CD4-positive, alpha-beta memory T cell (primary cell): ENCODE measurements around the gene DBP. TPM values are rescaled to one million over a fixed set of nuclear protein-coding genes. Genes with fewer than 3 reads are reported as not detected.
A peak's percentile ranks its signal among the peaks of the same experiment; 100 is the strongest.

Source experiments
- CTCF ChIA-PET: fragments of 350-600 bp; sonication (Branson Sonifier 250); formaldehyde crosslinking; loops from one replicate; lab custom pipeline; 2021; ENCODE audit warnings: inconsistent platforms; ENCODE audit not compliant: partially characterized antibody; lab: Charles Lee
- POLR2A ChIA-PET: fragments of 350-600 bp; sonication (Branson Sonifier 250); formaldehyde crosslinking; loops from one replicate; lab custom pipeline; 2021; ENCODE audit not compliant: partially characterized antibody; lab: Charles Lee
- DNase-seq, 5 donors: peaks; one replicate each; pipeline versions ENCODE4 v3.0.0 to v3.0.0-alpha.2; 2020 to 2022; ENCODE audit warnings: mixed read lengths in 1 of 5
- H3K27ac ChIP-seq: one replicate; pipeline ENCODE4 v1.7.0; 2013; ENCODE audit warnings: low read depth, low read length
- H3K27me3 ChIP-seq: 2 replicates; pipeline ENCODE4 v1.7.0; 2013; ENCODE audit warnings: mild to moderate bottlenecking, low read length, moderate library complexity; ENCODE audit not compliant: insufficient read depth
- H3K36me3 ChIP-seq: 2 replicates; pipeline ENCODE4 v1.7.0; 2013; ENCODE audit warnings: mild to moderate bottlenecking, low read length, moderate library complexity; ENCODE audit not compliant: insufficient read depth
- H3K4me1 ChIP-seq: 2 replicates; pipeline ENCODE4 v1.7.0; 2013; ENCODE audit warnings: mild to moderate bottlenecking, low read length, moderate library complexity; ENCODE audit not compliant: insufficient read depth
- H3K4me3 ChIP-seq, 2 donors: one replicate each; pipeline ENCODE4 v1.7.0; 2013; ENCODE audit warnings: low read length in 2 of 2, mild to moderate bottlenecking in 1 of 2
- H3K9me3 ChIP-seq, 2 donors: one replicate each; pipeline ENCODE4 v1.7.0; 2013; ENCODE audit warnings: low read length in 2 of 2, control low read depth in 1 of 2; ENCODE audit not compliant: control insufficient read depth in 1 of 2
- H3K27ac Mint-ChIP-seq, 7 donors: one replicate each; pipeline ENCODE4 v1.8.0; 2020 to 2021; ENCODE audit warnings: mixed read lengths in 7 of 7, mild to moderate bottlenecking in 6 of 7, inconsistent platforms in 3 of 7, moderate library complexity in 3 of 7
- H3K27me3 Mint-ChIP-seq, 2 donors: one replicate each; pipeline ENCODE4 v1.8.0; 2020 to 2021; ENCODE audit warnings: mixed read lengths in 2 of 2
- H3K36me3 Mint-ChIP-seq, 2 donors: one replicate each; pipeline ENCODE4 v1.8.0; 2020 to 2021; ENCODE audit warnings: mixed read lengths in 2 of 2, inconsistent platforms in 1 of 2, mild to moderate bottlenecking in 1 of 2
- H3K4me1 Mint-ChIP-seq, 4 donors: one replicate each; pipeline ENCODE4 v1.8.0; 2020 to 2021; ENCODE audit warnings: mixed read lengths in 4 of 4, mild to moderate bottlenecking in 1 of 4
- H3K4me3 Mint-ChIP-seq, 8 donors: one replicate each; pipeline ENCODE4 v1.8.0; 2020 to 2021; ENCODE audit warnings: mixed read lengths in 8 of 8, mild to moderate bottlenecking in 7 of 8, moderate library complexity in 6 of 8, inconsistent platforms in 3 of 8
- H3K9me3 Mint-ChIP-seq, 8 donors: one replicate each; pipeline ENCODE4 v1.8.0; 2020 to 2021; ENCODE audit warnings: mixed read lengths in 8 of 8, mild to moderate bottlenecking in 5 of 8, inconsistent platforms in 3 of 8, moderate library complexity in 1 of 8
- intact Hi-C: fragments of 100-400 bp; cut with micrococcal nuclease; formaldehyde crosslinking; loops from one replicate; pipeline ENCODE4 v1.15.1; 2023
- polyA plus RNA-seq, 2 donors: library from polyadenylated mRNA; unstranded; fragments of 300-500 nt; fragmentation: Illumina TruSeq; gene quantifications; one replicate each; pipeline ENCODE4 v1.2.3, GENCODE V29; 2021
- total RNA-seq, 2 experiments: library from RNA; stranded (reverse); gene quantifications; one replicate each; pipeline ENCODE4 v1.2.3, GENCODE V29; 2021

Gene DBP
- total and polyA plus RNA-seq, 4 experiments from 2014 or later: 37.4 to 113 (median 66.0) TPM

DNA sequence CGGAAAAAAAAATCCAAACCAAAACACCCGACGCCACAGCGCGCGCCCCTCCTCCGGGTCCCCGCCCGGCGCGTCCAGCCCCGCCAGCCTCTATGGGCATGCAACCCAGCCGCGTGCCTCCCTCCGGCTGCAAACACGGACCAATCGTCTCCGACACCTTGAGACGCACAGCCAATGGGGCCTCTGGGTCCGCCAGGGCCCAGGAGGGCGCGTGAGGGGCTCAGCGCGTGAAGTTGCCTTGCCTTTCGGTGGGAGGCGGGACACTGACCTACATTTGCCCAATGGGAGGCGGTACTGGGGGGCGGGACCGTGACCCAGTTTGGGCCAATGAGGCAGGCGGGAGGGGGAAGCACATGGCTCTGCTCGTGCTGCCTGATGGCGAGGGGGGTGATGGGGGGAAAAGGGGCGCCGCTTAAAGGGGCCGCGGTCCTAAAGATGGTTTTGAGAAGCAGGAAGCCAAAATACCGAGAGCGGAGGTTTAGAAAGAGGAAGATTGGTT, 319 bp upstream of the DBP start:
- peaks cover 44% of the 10 kb centered on the region for H3K4me1 ChIP-seq
- Mint-ChIP-seq H3K27me3 (no peaks in the 10 kb centered on the region), H3K4me3 (peak overlapping the region; percentile 89 to 100 (median 99)), H3K36me3 (peaks cover 3 to 26% of the 10 kb centered on the region in 2 donors), H3K9me3 (peaks cover 0 to 4% (median 0%) of the 10 kb centered on the region in 8 donors), H3K27ac (peak overlapping the region; percentile 93 to 100 (median 99)), H3K4me1 (peaks cover 20 to 55% (median 39%) of the 10 kb centered on the region in 4 donors)
- H3K27ac ChIP-seq: peak overlapping the region; percentile 88
- ChIA-PET CTCF (interaction anchor here (1.3 to 2.7 kb wide), 3 partner anchors 8 to 38 kb away, joined by 4 to 16 read pairs (median 5); partner anchors contain the start of gene CA11), POLR2A (interaction anchor here (0.6 to 3.4 kb wide), 16 partner anchors 8 to 304 kb away, joined by 3 to 70 read pairs (median 6); partner anchors contain the start of genes CA11, FAM83E, RPL18 and SPHK2)
- H3K27me3 ChIP-seq: no peaks in the 10 kb centered on the region
- DNase-seq: peak in 4 of 5 donors; percentile 99 to 100 (median 100)
- intact Hi-C loops: loop anchor here (1.0 to 5.0 kb wide), 6 partner anchors 13 to 355 kb away; partner anchors contain the start of genes GYS1, RPL18, RUVBL2 and SPHK2
- H3K9me3 ChIP-seq: no peaks in the 10 kb centered on the region
- H3K4me3 ChIP-seq: peak overlapping the region; percentile 52 to 58
- peaks cover 10% of the 10 kb centered on the region for H3K36me3 ChIP-seq

DNA sequence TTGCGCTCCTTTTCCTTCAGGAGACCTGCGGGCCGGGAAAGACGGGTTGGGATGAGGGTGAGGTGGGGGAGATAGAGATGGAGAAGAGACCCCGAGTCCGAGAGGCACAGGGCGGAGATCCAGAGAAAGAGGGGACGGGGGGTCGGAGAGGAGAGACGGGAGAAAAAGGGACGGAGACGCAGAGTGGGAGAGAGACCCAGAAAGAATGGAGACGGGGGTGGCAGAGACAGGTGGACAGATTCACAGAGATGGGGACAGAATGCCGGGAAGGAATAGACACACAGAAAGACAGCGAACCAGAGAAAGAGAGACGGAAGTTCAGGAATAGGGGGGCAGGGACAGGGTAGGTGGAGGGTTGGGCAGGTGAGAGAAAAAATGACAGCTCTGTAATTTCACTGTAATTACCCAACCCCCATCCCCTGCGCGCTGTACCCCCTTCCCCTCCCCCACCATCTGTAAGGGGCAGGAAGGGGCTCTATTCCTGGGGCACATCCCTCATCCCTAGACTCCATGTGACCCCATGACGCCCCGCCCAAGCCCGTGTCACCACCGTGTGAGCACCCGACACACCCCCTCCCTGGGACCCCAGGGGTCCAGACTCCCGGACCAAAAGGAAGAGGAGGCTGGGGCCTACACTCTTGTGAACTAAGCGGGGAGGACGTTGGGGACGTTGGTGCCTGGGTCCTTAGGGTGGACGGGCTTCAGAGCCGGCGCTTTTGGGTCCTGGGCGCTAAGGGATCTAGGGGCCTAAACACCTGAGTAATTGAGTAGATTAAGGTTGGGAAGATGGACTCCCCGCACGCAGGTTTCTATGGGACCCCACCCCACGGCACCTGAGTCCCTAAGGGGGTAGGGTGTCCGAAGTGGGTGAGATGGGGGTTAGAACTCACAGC, 967 bp downstream of the DBP start:
- peak overlapping the region; percentile 52 to 88 for H3K4me3 ChIP-seq
- ChIA-PET POLR2A (interaction anchor here (1.2 to 3.4 kb wide), 8 partner anchors 8 to 329 kb away, joined by 3 to 70 read pairs (median 21); partner anchors contain the start of genes CA11, FAM83E, FTL and RPL18), CTCF (interaction anchor here (1.3 to 2.7 kb wide), 3 partner anchors 9 to 39 kb away, joined by 4 to 16 read pairs (median 5); partner anchors contain the start of gene CA11)
- peak in 2 of 5 donors; percentile 18 to 60 for DNase-seq
- H3K27me3 ChIP-seq: no peaks in the 10 kb centered on the region
- Mint-ChIP-seq H3K27ac (peak overlapping the region; percentile 93 to 99 (median 97)), H3K4me3 (peak overlapping the region; percentile 89 to 100 (median 99)), H3K4me1 (peaks cover 20 to 59% (median 41%) of the 10 kb centered on the region in 4 donors), H3K9me3 (peaks cover 0 to 4% (median 0%) of the 10 kb centered on the region in 8 donors), H3K27me3 (no peaks in the 10 kb centered on the region), H3K36me3 (peaks cover 11 to 37% of the 10 kb centered on the region in 2 donors)
- intact Hi-C loops: loop anchor here (1.0 to 5.0 kb wide), 4 partner anchors 48 to 356 kb away; partner anchors contain the start of genes GYS1 and RUVBL2
- H3K36me3 ChIP-seq: peaks cover 20% of the 10 kb centered on the region
- H3K9me3 ChIP-seq: no peaks in the 10 kb centered on the region
- H3K4me1 ChIP-seq: peaks cover 46% of the 10 kb centered on the region
- H3K27ac ChIP-seq: peak overlapping the region; percentile 88

DNA sequence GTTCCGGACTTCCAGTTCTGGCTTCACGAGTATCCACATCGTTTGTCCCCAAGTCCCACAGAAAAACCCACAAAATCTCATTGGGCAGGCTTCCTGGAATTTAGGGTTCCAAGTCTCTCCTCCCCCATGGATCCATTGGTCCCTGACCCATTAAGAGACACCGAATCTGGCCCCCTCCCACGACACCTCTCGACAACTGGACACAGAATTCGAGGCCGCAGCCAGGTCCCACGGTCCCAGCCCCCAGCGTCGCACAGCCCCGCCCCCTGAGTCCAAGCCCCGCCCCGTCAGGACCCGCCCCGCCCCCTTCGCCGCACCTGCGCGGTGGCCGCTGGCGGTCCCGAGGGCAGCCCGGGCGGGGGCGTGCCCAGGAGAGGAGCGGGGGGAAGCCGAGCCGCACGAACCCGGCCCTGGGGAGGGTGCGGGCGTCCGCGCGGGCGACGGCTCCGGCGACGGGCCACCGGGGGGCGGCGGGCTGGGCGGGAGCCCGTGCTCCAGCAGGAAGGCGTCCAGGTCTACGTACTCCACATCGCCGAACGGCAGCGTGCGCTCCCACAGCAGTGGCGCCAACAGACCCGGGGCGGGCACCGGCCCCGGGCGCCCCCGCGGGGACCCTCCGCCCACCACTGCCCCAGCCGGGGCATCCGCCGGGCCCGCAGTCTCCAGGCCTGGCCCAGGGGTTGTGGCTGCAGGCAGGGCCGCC, 1.8 kb downstream of the DBP start:
- peak overlapping the region; percentile 88 for H3K27ac ChIP-seq
- no peaks in the 10 kb centered on the region for H3K27me3 ChIP-seq
- Mint-ChIP-seq H3K4me3 (peak overlapping the region; percentile 89 to 100 (median 99)), H3K9me3 (peaks cover 0 to 4% (median 0%) of the 10 kb centered on the region in 8 donors), H3K4me1 (peaks cover 20 to 62% (median 41%) of the 10 kb centered on the region in 4 donors), H3K36me3 (peaks cover 11 to 41% of the 10 kb centered on the region in 2 donors), H3K27ac (peak overlapping the region; percentile 92 to 98 (median 95)), H3K27me3 (no peaks in the 10 kb centered on the region)
- POLR2A ChIA-PET: interaction anchor here (1.2 to 6.4 kb wide), 9 partner anchors 7 to 330 kb away, joined by 3 to 76 read pairs (median 37); partner anchors contain the start of genes CA11, FAM83E, FTL and RPL18
- H3K36me3 ChIP-seq: peaks cover 28% of the 10 kb centered on the region
- H3K4me3 ChIP-seq: peak overlapping the region; percentile 52 to 88
- peak; percentile 67 to 73 (median 69) for DNase-seq
- H3K9me3 ChIP-seq: no peaks in the 10 kb centered on the region
- intact Hi-C loops: loop anchor here (1.0 to 5.0 kb wide), 2 partner anchors 47 to 357 kb away; partner anchors contain the start of genes GYS1 and RUVBL2
- H3K4me1 ChIP-seq: peaks cover 46% of the 10 kb centered on the region
- CTCF ChIA-PET: interaction anchor here (2.3 to 2.7 kb wide), 3 partner anchors 10 to 40 kb away, joined by 5 to 16 read pairs (median 16); partner anchors contain the start of gene CA11

DNA sequence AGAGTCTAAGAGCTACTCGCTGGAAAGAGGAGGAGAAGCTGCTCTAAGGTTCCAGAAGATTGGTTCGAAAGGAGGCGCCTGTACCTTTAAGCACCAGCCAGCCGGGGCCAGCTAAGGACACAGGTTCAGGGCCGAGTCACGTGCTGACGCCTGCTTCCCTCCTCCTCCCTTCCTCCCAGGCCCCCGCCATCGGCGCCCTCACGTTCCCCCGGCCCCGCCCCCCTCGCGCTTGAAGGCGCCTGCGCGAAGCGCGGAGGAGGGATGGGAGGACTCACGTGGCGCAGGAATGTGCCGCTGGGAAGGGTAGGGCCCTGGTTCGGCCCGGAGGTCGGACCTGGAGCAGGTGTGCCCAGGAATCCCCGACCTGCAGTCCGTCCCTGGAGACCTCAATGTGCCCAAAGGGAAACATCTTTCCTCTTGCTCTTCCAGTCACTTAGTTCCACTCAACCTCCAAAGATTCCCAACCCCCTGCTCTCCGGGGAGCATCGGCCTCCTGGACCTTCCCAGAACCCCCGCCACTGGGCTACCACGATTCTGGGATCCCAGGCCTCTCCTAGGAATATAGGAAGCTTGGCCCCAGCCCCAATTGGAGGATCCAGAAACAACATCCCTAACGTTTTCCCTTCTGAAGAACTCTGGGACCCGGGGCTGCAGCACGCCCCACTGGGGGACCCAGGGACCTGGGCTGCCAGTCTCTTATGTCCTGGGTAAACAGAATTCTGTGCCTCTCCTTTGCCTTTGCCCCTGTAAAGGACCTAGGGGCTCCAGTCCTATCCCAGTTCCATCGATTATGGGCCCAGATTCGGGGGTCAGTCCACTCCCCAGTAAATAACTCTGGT, 2.5 kb downstream of the DBP start:
- Mint-ChIP-seq H3K4me3 (peak overlapping the region; percentile 84 to 89 (median 86)), H3K27ac (peak overlapping the region; percentile 92 to 98 (median 95)), H3K4me1 (peaks cover 16 to 56% (median 37%) of the 10 kb centered on the region in 4 donors), H3K9me3 (peaks cover 0 to 4% (median 0%) of the 10 kb centered on the region in 8 donors), H3K27me3 (no peaks in the 10 kb centered on the region), H3K36me3 (peaks cover 14 to 47% of the 10 kb centered on the region in 2 donors)
- ChIA-PET POLR2A (interaction anchor here (0.6 to 6.4 kb wide), 10 partner anchors 10 to 302 kb away, joined by 3 to 76 read pairs (median 6); partner anchors contain the start of genes CA11, RPL18 and SPHK2), CTCF (interaction anchor here (2.6 kb wide), 1 partner anchor 11 kb away, joined by 16 read pairs; the partner anchor contains the start of gene CA11)
- peaks cover 43% of the 10 kb centered on the region for H3K4me1 ChIP-seq
- no peaks in the 10 kb centered on the region for H3K9me3 ChIP-seq
- intact Hi-C loops: loop anchor here (1.0 to 5.0 kb wide), 2 partner anchors 46 to 358 kb away; partner anchors contain the start of genes GYS1 and RUVBL2
- peaks cover 35% of the 10 kb centered on the region for H3K36me3 ChIP-seq
- peak overlapping the region; percentile 46 to 50 for H3K4me3 ChIP-seq
- peak overlapping the region; percentile 88 for H3K27ac ChIP-seq
- peak; percentile 87 to 92 (median 88) for DNase-seq
- no peaks in the 10 kb centered on the region for H3K27me3 ChIP-seq

DNA sequence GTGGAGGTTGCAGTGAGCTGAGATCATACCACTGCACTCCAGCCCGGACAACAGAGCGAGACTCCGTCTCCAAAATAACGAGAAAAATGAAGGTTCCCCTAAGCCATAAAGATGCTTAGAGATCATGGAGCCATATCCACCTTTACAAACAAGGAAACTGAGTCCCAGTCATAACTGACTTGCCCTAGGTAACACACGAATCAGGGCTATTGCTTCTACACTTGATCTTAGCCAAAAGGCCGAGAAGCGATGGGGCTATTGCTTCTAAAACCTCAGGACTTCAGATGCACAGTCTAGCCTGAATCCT, 3.2 kb downstream of the DBP start:
- peak overlapping the region; percentile 84 to 89 (median 86) for H3K4me3 Mint-ChIP-seq
- H3K9me3 Mint-ChIP-seq: peaks cover 0 to 4% (median 0%) of the 10 kb centered on the region in 8 donors
- ChIA-PET CTCF (interaction anchor here (2.6 kb wide), 1 partner anchor 12 kb away, joined by 16 read pairs; the partner anchor contains the start of gene CA11), POLR2A (interaction anchor here (0.7 to 6.4 kb wide), 9 partner anchors 11 to 301 kb away, joined by 3 to 76 read pairs (median 6); partner anchors contain the start of genes CA11, RPL18 and SPHK2)
- Histone ChIP-seq H3K4me1 (peaks cover 37% of the 10 kb centered on the region), H3K36me3 (peaks cover 35% of the 10 kb centered on the region), H3K9me3 (no peaks in the 10 kb centered on the region), H3K27me3 (no peaks in the 10 kb centered on the region), H3K4me3 (peak overlapping the region; percentile 3 to 4), H3K27ac (peak overlapping the region; percentile 88)
- peaks cover 12 to 51% (median 33%) of the 10 kb centered on the region in 4 donors for H3K4me1 Mint-ChIP-seq
- peak overlapping the region; percentile 92 to 98 (median 95) for H3K27ac Mint-ChIP-seq
- intact Hi-C loops: no loop called here
- peaks cover 14 to 51% of the 10 kb centered on the region in 2 donors for H3K36me3 Mint-ChIP-seq
- no peaks in the 10 kb centered on the region for H3K27me3 Mint-ChIP-seq
- no peak for DNase-seq
